Measurements from ENCODE around the gene CNTNAP2.

DNA sequence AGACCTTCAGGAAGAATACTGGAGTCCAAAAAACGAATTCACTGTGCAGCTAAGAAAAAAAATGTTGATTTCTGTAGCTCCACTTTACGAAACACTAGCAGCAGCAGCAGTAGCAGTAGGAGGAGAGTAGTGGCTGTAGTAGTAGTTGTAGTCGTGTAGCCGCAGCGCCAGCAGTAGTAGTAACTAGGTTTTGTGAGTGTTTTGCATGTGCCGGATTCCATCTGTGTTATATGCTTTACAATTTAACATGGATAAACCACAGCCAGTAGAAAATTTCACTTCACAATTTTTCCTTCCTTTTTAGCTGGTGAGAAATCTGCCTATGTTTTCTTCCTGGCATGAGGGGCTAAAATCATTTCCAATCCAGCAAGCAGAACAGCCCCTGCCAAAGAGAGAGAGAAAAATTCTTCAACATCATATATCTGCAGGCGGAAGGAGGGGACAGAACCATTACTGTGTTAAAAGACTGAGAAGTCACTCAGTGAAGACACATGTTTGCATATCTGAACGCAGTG lies 2325.6 kb downstream of the CNTNAP2 start:
- TF ChIP-seq, protein P1, sequence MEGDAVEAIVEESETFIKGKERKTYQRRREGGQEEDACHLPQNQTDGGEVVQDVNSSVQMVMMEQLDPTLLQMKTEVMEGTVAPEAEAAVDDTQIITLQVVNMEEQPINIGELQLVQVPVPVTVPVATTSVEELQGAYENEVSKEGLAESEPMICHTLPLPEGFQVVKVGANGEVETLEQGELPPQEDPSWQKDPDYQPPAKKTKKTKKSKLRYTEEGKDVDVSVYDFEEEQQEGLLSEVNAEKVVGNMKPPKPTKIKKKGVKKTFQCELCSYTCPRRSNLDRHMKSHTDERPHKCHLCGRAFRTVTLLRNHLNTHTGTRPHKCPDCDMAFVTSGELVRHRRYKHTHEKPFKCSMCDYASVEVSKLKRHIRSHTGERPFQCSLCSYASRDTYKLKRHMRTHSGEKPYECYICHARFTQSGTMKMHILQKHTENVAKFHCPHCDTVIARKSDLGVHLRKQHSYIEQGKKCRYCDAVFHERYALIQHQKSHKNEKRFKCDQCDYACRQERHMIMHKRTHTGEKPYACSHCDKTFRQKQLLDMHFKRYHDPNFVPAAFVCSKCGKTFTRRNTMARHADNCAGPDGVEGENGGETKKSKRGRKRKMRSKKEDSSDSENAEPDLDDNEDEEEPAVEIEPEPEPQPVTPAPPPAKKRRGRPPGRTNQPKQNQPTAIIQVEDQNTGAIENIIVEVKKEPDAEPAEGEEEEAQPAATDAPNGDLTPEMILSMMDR (IDR thresholded peaks at IDR 0.05; ENCODE audit: insufficient read depth, low read length, poor library complexity, severe bottlenecking) = no peak
- TF ChIP-seq EZH2phosphoT487 (conservative IDR thresholded peaks at IDR 0.05; ENCODE audit: low read length) = no peak
